Hepatic stellate cell (primary cell): ENCODE results near the gene CUL9.

Experiments
- DNase-seq: peaks from one replicate; pipeline ENCODE4 v3.0.0; 2011; ENCODE audit warnings: low spot score

Gene CUL9

GRCh38 chr6:43200541-43200940 lies 18.5 kb downstream of the CUL9 start:
- no peak for DNase-seq

DNA sequence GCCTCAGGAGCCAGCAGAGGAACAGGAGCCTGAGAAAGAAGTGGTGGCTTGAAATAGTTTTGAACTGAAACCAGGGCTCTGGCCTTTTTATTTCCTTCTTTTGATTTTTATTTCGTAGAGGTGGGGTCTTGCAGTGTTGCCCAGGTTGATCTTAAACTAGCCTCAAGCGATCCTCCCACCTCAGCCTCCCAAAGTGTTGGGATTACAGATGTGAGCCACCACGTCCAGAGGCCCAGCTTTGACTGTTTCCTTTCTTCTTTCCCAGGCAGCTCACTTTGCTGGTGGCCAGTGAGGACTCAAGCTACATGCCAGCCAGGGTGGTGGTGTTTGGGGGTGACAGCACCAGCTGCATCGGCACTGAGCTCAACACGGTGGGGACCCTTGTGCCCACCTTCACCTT lies 20.5 kb downstream of the CUL9 start:
- DNase-seq, result no peak

GRCh38 chr6:43203029-43203717 lies 21.2 kb downstream of the CUL9 start:
- no peak for DNase-seq

DNA sequence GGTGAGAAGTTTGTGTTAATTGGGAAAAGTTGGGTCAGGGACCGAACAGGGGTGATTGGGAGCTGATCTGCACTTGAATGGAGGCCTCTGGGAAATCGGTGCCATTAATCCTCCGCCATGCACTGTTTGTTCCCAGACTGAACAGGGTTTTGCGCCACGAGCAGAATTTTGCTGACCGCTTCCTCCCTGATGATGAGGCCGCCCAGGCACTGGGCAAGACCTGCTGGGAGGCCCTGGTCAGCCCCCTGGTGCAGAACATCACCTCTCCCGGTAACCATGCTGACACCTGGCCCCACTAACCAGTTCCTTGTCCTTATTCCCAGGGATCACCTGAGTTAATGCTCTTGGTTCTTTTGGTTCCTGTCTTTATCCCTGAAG lies 21.7 kb downstream of the CUL9 start:
- no peak for DNase-seq

- no peak for DNase-seq
Measured at GRCh38 chr6:43204271-43205105, 22.5 kb downstream of the CUL9 start.

- DNase-seq, result no peak
Measured at GRCh38 chr6:43205849-43206248, 23.9 kb downstream of the CUL9 start.

- DNase-seq, result no peak
Measured at GRCh38 chr6:43207286-43207685, 25.3 kb downstream of the CUL9 start.

DNA sequence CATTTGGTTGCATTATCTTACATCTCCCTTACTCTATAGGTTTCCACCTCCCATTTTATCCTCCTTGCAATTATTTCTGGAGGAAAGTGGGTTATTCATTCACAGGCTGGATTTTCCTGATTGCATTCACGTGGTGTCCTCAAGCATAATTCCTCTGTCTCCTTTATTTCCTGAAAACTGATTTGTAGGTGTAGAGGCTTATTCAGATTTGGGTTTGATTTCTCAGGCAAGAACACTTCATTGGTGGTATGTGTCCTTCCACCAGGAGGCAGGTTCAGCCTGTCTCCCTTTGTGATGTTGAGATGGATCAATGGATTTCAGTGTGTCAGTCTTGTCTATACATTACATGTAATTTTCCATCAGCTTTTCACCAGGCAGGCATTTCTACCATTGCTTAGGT lies 30.0 kb downstream of the CUL9 start:
- no peak for DNase-seq

- no peak for DNase-seq
Measured at GRCh38 chr6:43213431-43213830, 31.4 kb downstream of the CUL9 start.

- DNase-seq, result no peak
Measured at GRCh38 chr6:43215066-43215465, 33.1 kb downstream of the CUL9 start.

- no peak for DNase-seq
Measured at GRCh38 chr6:43216200-43216599, 34.2 kb downstream of the CUL9 start.

GRCh38 chr6:43217351-43217750 lies 35.4 kb downstream of the CUL9 start:
- DNase-seq, result no peak

DNA sequence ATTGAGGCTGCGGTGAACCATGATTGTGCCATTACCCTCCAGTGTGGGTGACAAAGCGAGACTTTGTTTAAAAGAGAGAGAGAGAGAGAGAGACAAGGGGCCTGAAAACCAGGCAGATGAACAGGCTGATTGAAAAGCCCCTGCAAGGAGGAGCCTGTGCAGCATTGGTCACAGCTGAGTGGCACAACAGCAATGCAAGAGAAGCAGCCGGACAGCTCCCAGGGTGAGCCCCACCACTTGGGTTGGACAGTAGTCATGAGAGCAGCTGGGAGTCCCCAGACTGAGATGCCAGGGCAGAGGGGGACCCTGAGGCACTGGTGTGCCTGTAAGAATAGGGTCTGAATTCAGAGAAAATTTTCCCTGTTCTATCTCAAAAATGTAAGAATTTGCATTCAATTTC lies 37.1 kb downstream of the CUL9 start:
- no peak for DNase-seq

- no peak for DNase-seq
Measured at GRCh38 chr6:43219814-43220213, 37.8 kb downstream of the CUL9 start.

DNA sequence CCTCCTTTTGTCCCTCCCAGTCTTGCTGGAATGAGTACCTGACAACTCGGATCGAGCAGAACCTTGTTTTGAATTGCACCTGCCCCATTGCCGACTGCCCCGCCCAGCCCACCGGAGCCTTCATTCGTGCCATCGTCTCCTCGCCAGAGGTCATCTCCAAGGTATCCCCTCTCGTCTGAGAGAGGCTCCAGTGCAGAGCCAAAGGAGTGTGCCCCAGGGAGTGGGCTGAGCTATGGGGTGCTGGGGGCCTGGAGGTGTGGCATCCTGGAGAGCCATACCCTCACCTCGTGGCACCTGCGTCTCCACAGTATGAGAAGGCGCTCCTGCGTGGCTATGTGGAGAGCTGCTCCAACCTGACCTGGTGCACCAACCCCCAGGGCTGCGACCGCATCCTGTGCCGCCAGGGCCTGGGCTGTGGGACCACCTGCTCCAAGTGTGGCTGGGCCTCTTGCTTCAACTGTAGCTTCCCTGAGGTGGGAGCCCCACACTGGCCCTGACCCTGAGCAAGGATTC lies 38.5 kb downstream of the CUL9 start:
- DNase-seq, result no peak

DNA sequence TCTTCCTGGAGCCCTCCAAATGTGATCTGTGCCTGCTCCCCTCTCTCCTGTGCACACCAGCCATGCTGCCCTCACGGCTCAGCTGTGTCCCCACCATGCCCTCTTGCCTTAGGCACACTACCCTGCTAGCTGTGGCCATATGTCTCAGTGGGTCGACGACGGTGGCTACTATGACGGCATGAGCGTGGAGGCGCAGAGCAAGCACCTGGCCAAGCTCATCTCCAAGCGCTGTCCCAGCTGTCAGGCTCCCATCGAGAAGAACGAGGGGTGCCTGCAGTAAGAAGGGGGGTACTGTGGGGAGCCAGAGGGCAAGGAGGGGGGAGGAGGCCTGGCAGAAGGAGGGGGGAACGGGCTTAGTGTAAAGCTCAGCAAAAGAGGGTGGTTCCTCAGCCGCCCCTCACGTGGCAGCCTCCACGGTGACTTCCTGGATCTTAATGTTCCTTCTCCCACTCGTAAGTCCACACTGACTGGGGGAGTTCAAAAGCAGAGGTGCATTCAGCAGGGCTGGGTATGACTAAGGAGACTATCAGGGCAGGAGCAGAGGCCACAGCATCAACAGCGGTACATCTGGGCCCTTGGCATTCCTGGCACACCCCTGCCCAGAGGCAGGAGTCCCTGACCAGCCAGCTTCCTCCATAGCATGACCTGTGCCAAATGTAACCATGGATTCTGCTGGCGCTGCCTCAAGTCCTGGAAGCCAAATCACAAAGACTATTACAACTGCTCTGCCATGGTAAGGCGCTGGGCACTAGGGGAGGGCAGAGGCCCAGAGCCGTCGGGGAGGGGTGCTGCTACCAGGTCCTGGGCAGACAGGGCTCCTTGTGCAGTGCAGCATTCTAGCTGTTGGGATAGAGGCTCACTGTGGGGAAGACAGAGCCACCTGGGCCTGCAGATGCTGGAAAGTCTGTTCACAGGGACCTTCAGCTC lies 39.3 kb downstream of the CUL9 start:
- DNase-seq, result no peak

DNA sequence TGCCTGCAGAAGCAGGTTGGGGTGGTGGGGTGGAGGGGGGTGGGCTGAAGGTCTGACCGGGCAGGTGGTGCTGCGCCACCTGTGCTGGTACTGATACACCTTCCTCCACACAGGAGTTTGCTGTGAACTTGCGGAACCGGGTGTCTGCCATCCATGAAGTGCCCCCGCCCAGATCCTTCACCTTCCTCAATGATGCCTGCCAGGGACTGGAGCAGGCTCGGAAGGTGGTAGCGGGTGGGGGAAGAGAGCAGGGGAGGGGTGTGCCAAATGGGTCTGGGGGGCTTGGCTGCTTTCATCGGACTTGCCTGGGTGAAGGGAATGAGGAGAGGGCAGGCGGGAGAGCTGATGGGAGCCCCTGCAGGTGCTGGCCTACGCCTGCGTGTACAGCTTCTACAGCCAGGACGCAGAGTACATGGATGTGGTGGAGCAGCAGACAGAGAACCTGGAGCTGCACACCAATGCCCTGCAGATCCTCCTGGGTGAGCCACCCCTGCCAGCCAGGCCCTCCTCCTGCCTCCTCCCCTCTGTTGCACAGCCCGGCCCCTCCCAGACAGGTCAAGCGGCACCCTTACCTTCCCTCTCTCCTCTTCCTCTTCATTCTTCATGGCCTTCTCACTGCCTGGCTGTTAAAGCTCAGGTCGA lies 40.5 kb downstream of the CUL9 start:
- no peak for DNase-seq

GRCh38 chr6:43223175-43223574 lies 41.2 kb downstream of the CUL9 start:
- DNase-seq, result no peak

- DNase-seq, result no peak
Measured at GRCh38 chr6:43226192-43226851, 44.3 kb downstream of the CUL9 start.

DNA sequence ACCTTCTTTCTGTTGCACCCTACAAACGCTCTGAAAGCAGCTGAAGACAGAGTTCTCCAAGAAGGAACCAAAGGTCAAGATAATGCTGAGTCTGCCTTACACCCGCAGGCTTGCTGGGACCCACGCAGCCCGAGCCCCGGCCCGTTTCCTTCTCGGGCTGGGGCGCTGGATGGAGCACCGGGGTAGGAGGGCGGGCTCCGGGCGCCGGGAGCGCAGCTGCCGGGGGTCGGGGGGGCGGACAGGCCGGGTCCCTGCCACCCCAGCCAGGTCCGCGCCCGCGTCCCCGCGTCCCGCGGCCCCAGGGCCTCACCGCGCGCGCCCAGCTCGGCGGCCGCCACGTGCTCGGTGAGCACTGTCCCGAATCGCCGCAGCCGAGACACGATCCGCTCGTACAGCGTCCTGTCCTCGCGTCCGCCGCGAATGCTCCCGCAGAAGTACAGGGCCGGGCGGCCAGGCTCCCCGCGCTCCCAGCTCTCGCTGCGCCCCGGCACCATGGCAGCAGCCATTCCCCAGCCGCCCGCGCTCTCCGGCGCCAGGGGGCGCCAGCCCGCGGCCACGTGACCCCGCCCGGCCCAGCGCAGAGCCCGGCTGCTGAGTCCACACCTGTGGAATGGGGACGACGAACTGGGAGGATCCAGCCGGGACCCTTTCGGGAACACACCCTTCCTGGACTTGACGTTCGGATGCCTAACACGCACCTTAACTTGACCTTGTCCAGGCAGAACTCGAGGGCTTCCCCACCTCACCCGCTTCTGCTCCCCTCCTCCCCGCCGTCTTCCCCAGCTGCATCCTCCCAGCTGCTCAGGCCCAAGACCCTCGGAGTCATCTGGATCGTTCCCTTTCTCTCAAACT lies 47.2 kb downstream of the CUL9 start, which contains the start of gene DNPH1:
Gene DNPH1 (minus strand): TSS at position 531 of the 852 bp plus-strand sequence. CDS start 25 bp downstream, at position 506.
- peak; percentile 80 for DNase-seq
